Neuronal stem cell (in vitro differentiated cells): ENCODE results near the gene SH3BP2.

Experiments used
- DNase-seq: peaks from one replicate; pipeline ENCODE4 v3.0.0-alpha.2; 2013; ENCODE audit warnings: low spot score
- H2AFZ ChIP-seq: one replicate; pipeline ENCODE4 v1.6.1; 2013; ENCODE audit warnings: mild to moderate bottlenecking, low read length, inconsistent platforms
- H2AK5ac ChIP-seq: 2 replicates; pipeline ENCODE4 v1.6.1; 2013; ENCODE audit warnings: low read depth, mild to moderate bottlenecking, inconsistent platforms, low read length, moderate library complexity, mixed read lengths
- H2BK120ac ChIP-seq: 2 replicates; pipeline ENCODE4 v1.6.1; 2013; ENCODE audit warnings: low read depth, mild to moderate bottlenecking, inconsistent platforms, low read length, moderate library complexity, mixed read lengths
- H2BK12ac ChIP-seq: one replicate; pipeline ENCODE4 v1.6.1; 2013; ENCODE audit warnings: low read length, inconsistent platforms
- H2BK15ac ChIP-seq: 2 replicates; pipeline ENCODE4 v1.6.1; 2013; ENCODE audit warnings: mild to moderate bottlenecking, low read length, inconsistent platforms, mixed read lengths
- H2BK5ac ChIP-seq: one replicate; pipeline ENCODE4 v1.6.1; 2013; ENCODE audit warnings: inconsistent platforms, mild to moderate bottlenecking, low read length, moderate library complexity
- H3K14ac ChIP-seq: one replicate; pipeline ENCODE4 v1.6.1; 2013; ENCODE audit warnings: low read length, inconsistent platforms
- H3K18ac ChIP-seq: 2 replicates; pipeline ENCODE4 v1.6.1; 2013; ENCODE audit warnings: low read length, inconsistent platforms
- H3K23ac ChIP-seq: 2 replicates; pipeline ENCODE4 v1.6.1; 2013; ENCODE audit warnings: low read depth, mild to moderate bottlenecking, mixed read lengths, low read length, inconsistent platforms; ENCODE audit not compliant: poor library complexity
- H3K27ac ChIP-seq: replicated peaks from 3 replicates; pipeline ENCODE4 v1.5.1; 2013; ENCODE audit warnings: low read length, inconsistent platforms
- H3K27me3 ChIP-seq, 3 experiments: 2 replicates each; pipeline ENCODE4 v1.6.1; 2013; ENCODE audit warnings: low read length in 3 of 3, mild to moderate bottlenecking in 2 of 3, inconsistent platforms in 1 of 3, low read depth in 1 of 3, mixed read lengths in 1 of 3, moderate library complexity in 1 of 3; ENCODE audit not compliant: control insufficient read depth in 3 of 3, insufficient read depth in 3 of 3
- H3K36me3 ChIP-seq, 2 donors: replicated peaks in 1 of 2; 2 replicates each; pipeline ENCODE4 v1.6.1; 2013; ENCODE audit warnings: low read length in 2 of 2; ENCODE audit not compliant: control insufficient read depth in 2 of 2, insufficient read depth in 2 of 2
- H3K4ac ChIP-seq: 2 replicates; pipeline ENCODE4 v1.6.1; 2013; ENCODE audit warnings: inconsistent platforms, mild to moderate bottlenecking, low read length, moderate library complexity
- H3K4me1 ChIP-seq, 2 donors: 1 replicate in 1 of 2; 2 replicates in 1 of 2; pipeline ENCODE4 v1.6.1; 2013; ENCODE audit warnings: low read length in 2 of 2, low read depth in 1 of 2; ENCODE audit not compliant: control insufficient read depth in 2 of 2, insufficient read depth in 1 of 2
- H3K4me2 ChIP-seq: one replicate; pipeline ENCODE4 v1.6.1; 2013; ENCODE audit warnings: mild to moderate bottlenecking, low read length, inconsistent platforms; ENCODE audit not compliant: insufficient read depth, poor library complexity, severe bottlenecking
- H3K4me3 ChIP-seq, 2 donors: 2 replicates each; pipeline ENCODE4 v1.5.1; 2013; ENCODE audit warnings: low read length in 2 of 2, mild to moderate bottlenecking in 2 of 2, inconsistent platforms in 1 of 2, moderate library complexity in 1 of 2
- H3K79me1 ChIP-seq: one replicate; pipeline ENCODE4 v1.6.1; 2013; ENCODE audit warnings: low read depth, mild to moderate bottlenecking, inconsistent platforms, low read length, moderate library complexity
- H3K9ac ChIP-seq: one replicate; pipeline ENCODE4 v1.6.1; 2013; ENCODE audit warnings: mild to moderate bottlenecking, low read depth, low read length, inconsistent platforms; ENCODE audit not compliant: poor library complexity
- H3K9me3 ChIP-seq, 2 donors: replicated peaks in 1 of 2; 2 replicates each; pipeline versions ENCODE3 to v1.6.1; 2013; ENCODE audit warnings: low read length in 2 of 2, mild to moderate bottlenecking in 2 of 2, inconsistent platforms in 1 of 2, low read depth in 1 of 2, mixed read lengths in 1 of 2, moderate library complexity in 1 of 2; ENCODE audit not compliant: control insufficient read depth in 2 of 2, insufficient read depth in 1 of 2
- H4K8ac ChIP-seq: one replicate; pipeline ENCODE4 v1.6.1; 2013; ENCODE audit warnings: low read depth, mild to moderate bottlenecking, inconsistent platforms, low read length, moderate library complexity
- H4K91ac ChIP-seq: one replicate; pipeline ENCODE4 v1.6.1; 2013; ENCODE audit warnings: low read length, low read depth, mild to moderate bottlenecking, inconsistent platforms; ENCODE audit not compliant: poor library complexity
- WGBS, 2 donors: extraction: QIAGEN DNeasy Blood & Tissue Kit; methylation state at CpG; one replicate each; pipeline ENCODE4 v1.1.7; 2013; ENCODE audit warnings: missing lambda C conversion rate in 2 of 2, mixed read lengths in 1 of 2; ENCODE audit not compliant: insufficient read length in 2 of 2, insufficient replicate concordance in 1 of 2; ENCODE audit errors: extremely low coverage in 2 of 2; 5-methylcytosine and 5-hydroxymethylcytosine counted together

SH3BP2 gene

DNA sequence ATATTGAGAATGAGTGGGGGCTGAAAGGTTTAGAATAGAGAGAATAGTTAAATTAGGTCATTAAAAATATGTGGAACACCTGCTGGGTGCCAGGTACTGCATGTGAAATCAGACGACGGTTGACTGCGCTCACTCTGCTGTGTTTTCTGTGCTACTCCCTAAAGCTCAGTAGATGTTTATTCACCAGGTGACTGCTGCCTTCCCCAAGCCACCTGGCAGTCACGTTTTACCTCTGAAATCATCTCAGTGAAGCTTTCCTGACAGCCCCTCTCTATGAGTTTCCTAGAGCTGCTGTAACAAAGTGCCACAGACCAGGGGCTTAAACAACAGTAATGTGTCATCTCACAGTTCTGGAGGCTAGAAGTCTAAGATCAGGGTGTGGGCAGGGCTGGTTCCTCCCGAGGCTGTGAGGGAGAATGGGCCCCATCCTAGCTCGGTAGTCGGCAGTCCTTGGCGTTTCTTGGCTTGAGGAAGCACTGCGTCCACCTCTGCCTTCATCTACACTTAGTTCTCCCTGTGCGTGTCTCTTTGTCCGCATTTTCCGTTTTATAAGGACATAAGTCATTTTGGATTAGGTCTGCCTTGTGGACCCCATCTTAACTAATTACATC lies 76.1 kb downstream of the SH3BP2 start:
- Histone ChIP-seq H3K4me3 (no peak overlapping the region), H3K27me3 (no peaks in the 10 kb centered on the region), H3K18ac (no peak overlapping the region), H2BK15ac (no peak overlapping the region), H3K4me1 (peaks cover 3 to 23% of the 10 kb centered on the region in 2 donors), H2AFZ (no peak overlapping the region), H2BK120ac (no peak overlapping the region), H3K9ac (no peak overlapping the region), H3K9me3 (no peaks in the 10 kb centered on the region), H4K91ac (no peak overlapping the region), H3K27ac (no peak overlapping the region), H3K79me1 (peaks cover 2% of the 10 kb centered on the region), H3K23ac (no peak overlapping the region), H2BK12ac (no peak overlapping the region), H3K36me3 (peaks cover 0 to 3% of the 10 kb centered on the region in 2 donors), H4K8ac (no peak overlapping the region), H3K4ac (no peak overlapping the region), H2BK5ac (no peak overlapping the region), H2AK5ac (no peak overlapping the region), H3K4me2 (no peak overlapping the region), H3K14ac (no peak overlapping the region)
- no CpG with 5 or more reads among the region's 12 CpGs for WGBS, 2 donors
- DNase-seq: no peak

DNA sequence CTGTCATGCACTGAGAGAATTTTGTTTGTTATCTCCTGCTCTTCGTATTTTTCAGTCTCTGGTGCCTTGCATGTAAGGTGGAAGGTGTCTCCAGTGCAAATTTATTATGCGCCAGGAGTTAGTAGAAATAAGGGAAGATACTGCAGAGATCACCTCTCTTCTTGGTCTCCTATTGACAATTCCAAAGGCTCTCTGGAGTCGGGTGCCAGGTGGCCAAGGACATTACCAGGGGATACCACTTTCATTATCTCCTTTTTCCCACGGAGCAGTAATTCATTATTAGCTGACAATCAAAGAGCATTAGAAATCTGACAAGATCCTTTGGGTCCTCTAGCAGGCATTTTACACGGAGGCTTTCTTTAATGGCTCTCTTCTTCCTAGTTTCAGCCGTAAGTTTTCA lies 76.8 kb downstream of the SH3BP2 start:
- Histone ChIP-seq H3K36me3 (peaks cover 0 to 3% of the 10 kb centered on the region in 2 donors), H3K9ac (no peak overlapping the region), H2AFZ (no peak overlapping the region), H3K23ac (no peak overlapping the region), H3K79me1 (no peaks in the 10 kb centered on the region), H4K91ac (no peak overlapping the region), H3K4me1 (peaks cover 3 to 23% of the 10 kb centered on the region in 2 donors), H3K18ac (no peak overlapping the region), H2AK5ac (no peak overlapping the region), H4K8ac (no peak overlapping the region), H2BK5ac (no peak overlapping the region), H2BK120ac (no peak overlapping the region), H3K27me3 (no peaks in the 10 kb centered on the region), H3K4me2 (no peak overlapping the region), H3K27ac (no peak overlapping the region), H3K14ac (no peak overlapping the region), H2BK15ac (no peak overlapping the region), H3K4ac (no peak overlapping the region), H2BK12ac (no peak overlapping the region), H3K9me3 (no peaks in the 10 kb centered on the region), H3K4me3 (no peak overlapping the region)
- no peak for DNase-seq
- WGBS, 2 donors: no CpG with 5 or more reads among the region's 6 CpGs

DNA sequence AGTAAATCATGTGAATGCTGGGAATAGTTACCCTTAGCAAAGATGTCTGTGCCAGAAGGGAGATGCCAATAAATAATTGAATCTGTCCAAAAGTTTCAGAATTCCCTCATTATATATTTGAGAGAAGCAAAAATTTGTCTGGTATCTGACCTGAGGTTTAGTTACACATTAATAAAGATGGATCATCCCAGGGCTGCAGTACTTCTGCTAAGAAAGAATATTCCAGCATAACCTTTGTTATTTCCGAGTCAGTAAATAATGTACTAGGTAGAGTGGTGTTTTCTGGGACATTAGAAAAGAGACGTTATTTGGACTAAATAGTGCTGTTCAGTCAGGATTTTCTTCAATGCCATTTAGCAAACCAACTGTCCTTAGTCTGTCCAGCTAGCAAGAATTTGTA lies 77.2 kb downstream of the SH3BP2 start:
- Histone ChIP-seq H3K4ac (no peak overlapping the region), H3K14ac (no peak overlapping the region), H2AK5ac (no peak overlapping the region), H3K9me3 (no peaks in the 10 kb centered on the region), H3K4me2 (no peak overlapping the region), H2BK15ac (no peak overlapping the region), H2AFZ (no peak overlapping the region), H2BK120ac (no peak overlapping the region), H3K4me1 (peaks cover 3 to 23% of the 10 kb centered on the region in 2 donors), H3K4me3 (no peak overlapping the region), H4K8ac (no peak overlapping the region), H3K27ac (no peak overlapping the region), H3K9ac (no peak overlapping the region), H3K27me3 (no peaks in the 10 kb centered on the region), H2BK5ac (no peak overlapping the region), H3K36me3 (peaks cover 0 to 7% of the 10 kb centered on the region in 2 donors), H3K79me1 (no peaks in the 10 kb centered on the region), H3K23ac (no peak overlapping the region), H4K91ac (no peak overlapping the region), H3K18ac (no peak overlapping the region), H2BK12ac (no peak overlapping the region)
- no CpG with 5 or more reads among the region's 2 CpGs for WGBS, 2 donors
- DNase-seq: no peak

GRCh38 chr4:2871466-2871865 lies 78.6 kb downstream of the SH3BP2 start:
- Histone ChIP-seq H3K27ac (no peak overlapping the region), H3K9me3 (no peaks in the 10 kb centered on the region), H2AK5ac (no peak overlapping the region), H2BK5ac (no peak overlapping the region), H2BK15ac (no peak overlapping the region), H2BK120ac (no peak overlapping the region), H3K4ac (no peak overlapping the region), H4K91ac (no peak overlapping the region), H3K36me3 (peaks cover 2 to 19% of the 10 kb centered on the region in 2 donors), H3K4me1 (peaks cover 3 to 27% of the 10 kb centered on the region in 2 donors), H3K9ac (no peak overlapping the region), H2AFZ (no peak overlapping the region), H3K23ac (no peak overlapping the region), H3K27me3 (no peaks in the 10 kb centered on the region), H2BK12ac (no peak overlapping the region), H4K8ac (no peak overlapping the region), H3K4me3 (no peak overlapping the region), H3K14ac (no peak overlapping the region), H3K4me2 (no peak overlapping the region), H3K79me1 (no peaks in the 10 kb centered on the region), H3K18ac (no peak overlapping the region)
- WGBS, 2 donors: no CpG with 5 or more reads among the region's 4 CpGs
- no peak for DNase-seq
